Bone marrow (tissue), 2 donors: Measurements from ENCODE around the gene ZBTB16.

Experiments used
- DNase-seq, 2 donors: peaks; one replicate each; lab custom pipeline; 2025; lab: John Stamatoyannopoulos, UW

Gene ZBTB16, protein sequence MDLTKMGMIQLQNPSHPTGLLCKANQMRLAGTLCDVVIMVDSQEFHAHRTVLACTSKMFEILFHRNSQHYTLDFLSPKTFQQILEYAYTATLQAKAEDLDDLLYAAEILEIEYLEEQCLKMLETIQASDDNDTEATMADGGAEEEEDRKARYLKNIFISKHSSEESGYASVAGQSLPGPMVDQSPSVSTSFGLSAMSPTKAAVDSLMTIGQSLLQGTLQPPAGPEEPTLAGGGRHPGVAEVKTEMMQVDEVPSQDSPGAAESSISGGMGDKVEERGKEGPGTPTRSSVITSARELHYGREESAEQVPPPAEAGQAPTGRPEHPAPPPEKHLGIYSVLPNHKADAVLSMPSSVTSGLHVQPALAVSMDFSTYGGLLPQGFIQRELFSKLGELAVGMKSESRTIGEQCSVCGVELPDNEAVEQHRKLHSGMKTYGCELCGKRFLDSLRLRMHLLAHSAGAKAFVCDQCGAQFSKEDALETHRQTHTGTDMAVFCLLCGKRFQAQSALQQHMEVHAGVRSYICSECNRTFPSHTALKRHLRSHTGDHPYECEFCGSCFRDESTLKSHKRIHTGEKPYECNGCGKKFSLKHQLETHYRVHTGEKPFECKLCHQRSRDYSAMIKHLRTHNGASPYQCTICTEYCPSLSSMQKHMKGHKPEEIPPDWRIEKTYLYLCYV

DNA sequence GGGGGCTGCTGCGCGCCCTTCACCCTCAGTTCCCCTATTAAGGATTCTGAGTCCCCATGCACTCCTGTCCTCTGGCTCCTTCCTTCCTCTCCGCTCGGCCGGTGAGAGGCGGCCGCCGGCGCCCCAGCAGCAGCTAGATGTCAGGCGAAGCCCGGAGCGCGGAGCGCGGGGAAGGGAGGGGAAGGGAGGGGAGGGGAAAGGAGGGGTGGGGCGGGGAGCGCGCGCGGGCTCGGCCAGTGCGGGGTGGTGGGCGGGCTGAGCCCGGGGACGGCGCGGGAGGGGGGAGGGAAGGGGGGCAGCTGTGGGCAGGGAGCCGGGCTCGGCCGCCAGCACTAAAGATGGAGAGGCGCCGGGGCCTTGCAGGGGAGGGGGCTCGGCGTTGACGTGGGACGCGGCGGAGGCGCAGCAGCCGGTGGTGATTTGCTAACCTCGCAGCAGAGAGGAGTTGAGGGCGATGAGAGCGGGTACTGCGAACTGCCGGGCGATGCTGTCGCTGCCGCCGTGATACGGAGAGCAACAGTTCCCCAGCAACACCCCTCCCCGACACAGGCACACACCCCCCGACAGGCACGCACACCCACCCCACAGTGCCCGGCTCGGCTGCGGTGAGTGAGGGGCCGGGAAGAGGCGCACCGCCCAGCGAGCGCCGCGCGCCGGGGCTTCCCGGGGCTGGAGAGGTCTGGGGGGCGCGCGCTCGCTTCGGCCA is at the start of gene ZBTB16:
Gene ZBTB16, plus strand, starts transcription at position 434 of the 706 bp plus-strand sequence. CDS start 3,590 bp downstream, outside the sequence.
- peak; percentile 7 to 69 for DNase-seq

DNA sequence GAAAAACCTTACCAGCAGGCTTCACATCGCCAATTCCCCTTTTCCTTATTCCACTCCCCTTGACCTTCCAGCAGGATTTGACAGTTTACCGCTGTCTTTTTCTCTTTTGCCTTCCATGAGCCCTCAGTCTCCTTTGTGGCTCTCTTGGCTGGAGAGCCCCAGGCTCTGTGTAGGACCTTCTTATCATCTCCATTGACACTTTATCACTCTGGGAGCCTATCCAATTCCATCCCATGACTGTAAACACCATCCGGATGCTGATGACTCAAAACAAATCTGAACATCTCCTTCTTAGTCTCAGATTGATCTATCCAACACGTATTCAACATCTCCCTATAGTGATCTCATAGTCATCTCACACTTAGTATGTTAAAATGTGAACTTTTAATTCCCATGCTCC is 48.6 kb upstream of the ZBTB16 start:
- no peak for DNase-seq

DNA sequence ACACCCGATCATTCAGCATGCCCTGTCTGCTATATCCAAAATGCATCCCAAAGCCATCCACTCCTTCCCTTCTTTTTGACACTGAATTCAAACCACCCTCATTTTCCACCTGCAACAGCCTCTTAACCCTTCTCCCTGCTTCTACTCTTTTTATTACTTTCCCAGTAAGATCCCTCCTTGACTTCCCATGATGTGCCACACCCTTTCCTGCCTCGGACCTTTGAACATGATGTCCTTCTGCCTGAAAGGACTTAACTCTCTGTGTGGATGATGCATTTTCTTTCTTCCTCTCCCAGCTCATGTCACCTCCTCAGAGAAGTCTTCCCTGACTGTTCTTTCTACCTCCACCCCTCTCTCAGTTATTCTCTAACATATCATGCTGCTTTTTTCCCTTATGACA is 48.1 kb upstream of the ZBTB16 start:
- DNase-seq: no peak

DNA sequence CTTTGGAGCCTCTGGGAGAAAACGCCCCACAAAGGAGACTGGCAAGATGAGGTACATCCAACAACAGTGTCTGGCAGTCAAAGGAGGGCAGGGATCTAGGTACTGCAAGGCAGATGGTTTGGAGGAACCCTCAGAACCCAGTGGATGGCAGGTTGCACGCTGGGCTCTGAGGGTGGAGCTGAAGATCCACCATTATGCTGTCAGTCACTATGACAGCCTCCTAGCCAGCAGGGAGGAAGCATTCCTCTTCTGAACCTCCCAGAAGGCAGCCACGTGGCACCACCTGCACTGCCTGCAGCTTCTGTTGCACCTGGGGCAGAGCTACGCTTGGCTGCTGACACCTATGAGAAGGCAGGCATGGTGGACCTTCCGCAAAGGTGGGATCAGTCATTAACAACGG is 44.4 kb upstream of the ZBTB16 start:
- no peak for DNase-seq

DNA sequence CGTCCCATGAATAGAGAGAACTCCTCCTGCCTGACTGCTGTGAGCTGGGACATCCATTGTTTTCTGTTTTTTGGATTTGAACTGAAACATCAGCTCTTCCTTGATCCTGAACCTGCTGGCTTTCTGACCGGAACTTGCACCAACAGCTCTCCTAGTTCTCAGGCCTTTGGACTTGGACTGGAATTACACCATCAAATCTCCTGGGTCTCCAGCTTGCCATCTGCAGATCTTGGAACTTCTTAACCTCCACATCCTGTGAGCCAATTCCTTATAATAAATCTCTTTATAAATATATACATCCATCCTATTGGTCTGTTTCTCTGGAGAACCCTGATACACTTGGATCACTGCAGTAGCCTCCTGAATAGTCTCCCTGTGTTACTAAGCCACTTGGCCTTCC is 42.5 kb upstream of the ZBTB16 start:
- no peak for DNase-seq

DNA sequence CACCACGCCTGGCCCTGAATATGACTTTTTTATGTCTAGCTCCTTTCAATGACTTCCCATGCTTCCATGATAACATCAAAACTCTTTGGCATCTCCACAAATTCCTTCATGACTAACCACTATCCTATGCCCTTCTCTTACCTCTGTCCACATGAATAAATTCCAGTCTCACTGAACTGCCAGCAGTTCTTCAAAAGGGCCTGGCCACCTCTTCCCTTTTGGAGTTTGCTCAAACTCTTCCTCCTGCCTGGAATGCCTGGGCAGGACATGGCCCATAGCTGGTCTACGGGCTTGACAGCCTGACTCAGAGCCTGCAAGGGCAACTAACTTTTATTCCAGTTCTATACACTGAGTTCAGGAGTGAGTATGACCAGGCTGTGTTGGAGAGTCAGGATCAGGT is 41.8 kb upstream of the ZBTB16 start:
- DNase-seq: no peak

DNA sequence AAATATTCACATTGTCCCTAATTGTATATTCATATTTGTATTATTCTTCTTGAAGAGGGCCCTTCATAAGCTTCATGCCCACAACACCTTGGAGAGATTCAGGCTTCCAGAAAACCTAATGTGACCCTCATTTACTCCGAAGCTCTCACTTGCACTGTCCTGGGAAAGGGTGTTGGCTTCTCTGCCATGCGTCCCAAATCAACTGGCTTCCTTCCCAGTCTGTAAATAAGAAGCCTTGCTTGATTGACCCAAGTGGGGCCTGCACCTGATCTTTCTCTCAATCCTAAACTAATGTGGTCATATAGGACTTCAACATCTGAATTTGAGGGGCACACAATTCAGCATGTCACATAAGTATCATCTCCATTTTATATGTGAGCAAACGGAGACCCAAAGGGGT is 40.5 kb upstream of the ZBTB16 start:
- no peak for DNase-seq

DNA sequence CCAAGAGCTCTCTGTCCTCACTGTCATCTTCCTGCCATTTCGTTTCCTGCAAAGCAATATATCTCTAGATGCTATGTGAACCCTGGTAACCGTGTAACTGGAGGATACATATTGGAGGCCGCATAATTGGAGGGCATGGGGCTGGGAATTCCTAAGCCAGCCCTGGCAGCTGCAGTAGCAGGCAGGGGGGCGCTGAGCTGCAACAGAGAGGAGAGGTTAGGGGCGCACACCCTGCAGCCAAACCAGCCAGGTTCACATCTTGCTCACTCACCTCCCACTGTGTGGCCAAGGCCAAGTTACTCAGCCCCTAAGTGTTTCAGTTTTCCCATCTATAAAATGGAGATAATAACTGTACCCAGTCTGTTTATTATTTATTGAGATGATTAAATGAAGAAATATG is 39.9 kb upstream of the ZBTB16 start:
- no peak for DNase-seq

DNA sequence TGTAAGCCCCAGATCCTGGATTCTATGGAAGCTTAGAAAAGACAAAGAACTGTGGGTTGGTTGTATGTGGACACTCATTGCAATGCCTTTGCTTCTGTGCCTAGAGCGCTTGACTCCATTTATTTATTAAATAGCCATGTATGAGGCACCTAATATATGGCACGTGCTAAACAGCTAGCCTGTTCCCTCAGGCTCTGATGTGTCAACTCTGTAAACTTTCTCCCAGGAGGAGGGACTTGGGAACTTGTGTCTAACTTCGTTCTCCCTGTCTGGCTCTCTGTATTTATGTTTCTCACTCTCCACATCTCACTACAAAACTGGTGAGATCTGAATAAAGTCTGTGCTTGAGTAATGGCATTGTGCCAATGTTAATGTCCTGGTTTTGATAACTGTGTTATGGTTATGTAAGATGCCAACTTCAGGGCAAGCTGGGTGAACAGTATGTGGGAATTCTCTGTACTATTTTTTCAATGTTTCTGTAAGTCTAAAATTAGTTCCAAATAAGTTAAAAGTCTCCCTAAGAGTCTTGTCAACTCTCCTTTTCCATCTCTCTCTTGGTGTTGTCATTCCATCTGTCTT is 34.1 kb upstream of the ZBTB16 start:
- DNase-seq: no peak

DNA sequence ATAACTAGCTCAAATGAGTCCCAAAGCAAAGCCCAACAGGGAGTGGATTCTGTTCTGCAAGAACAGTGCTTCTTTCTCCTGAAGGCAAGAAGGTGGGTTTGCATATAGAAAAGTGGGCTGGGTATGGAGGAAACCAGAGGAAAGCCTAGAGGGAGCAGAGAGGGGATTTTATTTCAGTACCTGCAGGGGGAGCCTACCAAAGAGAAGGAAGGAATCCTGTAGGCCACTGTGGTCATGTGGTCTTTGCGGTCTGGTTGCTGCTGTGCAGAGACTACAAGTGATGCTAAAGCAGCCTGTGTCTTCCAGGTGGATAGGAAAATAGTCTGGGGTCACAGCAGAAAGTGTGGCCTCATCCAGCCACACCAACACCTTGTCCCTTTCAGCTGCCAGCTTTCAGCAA is 33.2 kb upstream of the ZBTB16 start:
- DNase-seq: peak in 1 of 2 donors; percentile 10

DNA sequence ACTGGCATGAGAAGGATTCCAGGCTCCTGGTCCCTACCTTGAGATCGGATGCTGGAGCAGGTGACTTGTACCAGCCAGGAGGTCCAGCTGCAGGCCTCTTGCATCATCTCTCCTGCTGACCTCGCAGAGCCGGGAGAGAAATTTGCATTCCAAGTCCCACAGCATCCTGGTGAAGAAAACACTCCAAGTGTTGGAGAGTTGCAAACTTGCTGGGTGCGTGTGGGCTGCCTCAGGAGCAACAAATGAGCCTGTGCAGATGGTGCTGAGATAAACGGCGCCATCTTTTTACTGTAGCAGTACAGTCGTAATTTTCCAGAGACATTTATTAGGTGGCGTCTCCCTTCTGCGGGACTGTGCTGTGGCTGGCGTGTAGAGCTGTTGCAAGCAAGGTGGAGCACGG is 32.1 kb upstream of the ZBTB16 start:
- no peak for DNase-seq

DNA sequence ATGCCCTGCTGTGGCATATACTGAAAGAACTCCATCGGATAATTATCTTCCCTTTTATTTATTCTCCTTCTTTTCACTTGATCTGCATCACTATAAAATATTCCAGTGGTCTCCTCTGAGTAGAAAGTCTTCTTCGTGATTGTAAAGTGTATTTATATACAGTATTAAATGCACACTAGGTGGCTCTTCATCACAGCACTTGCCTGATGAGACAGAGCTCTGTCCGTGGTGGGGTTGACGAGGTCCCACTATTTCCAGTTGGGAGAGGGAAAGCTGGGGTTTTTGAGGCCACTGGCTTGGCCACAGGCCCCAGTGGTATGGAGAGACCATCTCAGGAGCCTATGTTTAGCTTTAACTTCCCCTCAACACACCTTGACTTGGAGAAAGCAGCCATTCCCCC is 31.6 kb upstream of the ZBTB16 start:
- DNase-seq: no peak

DNA sequence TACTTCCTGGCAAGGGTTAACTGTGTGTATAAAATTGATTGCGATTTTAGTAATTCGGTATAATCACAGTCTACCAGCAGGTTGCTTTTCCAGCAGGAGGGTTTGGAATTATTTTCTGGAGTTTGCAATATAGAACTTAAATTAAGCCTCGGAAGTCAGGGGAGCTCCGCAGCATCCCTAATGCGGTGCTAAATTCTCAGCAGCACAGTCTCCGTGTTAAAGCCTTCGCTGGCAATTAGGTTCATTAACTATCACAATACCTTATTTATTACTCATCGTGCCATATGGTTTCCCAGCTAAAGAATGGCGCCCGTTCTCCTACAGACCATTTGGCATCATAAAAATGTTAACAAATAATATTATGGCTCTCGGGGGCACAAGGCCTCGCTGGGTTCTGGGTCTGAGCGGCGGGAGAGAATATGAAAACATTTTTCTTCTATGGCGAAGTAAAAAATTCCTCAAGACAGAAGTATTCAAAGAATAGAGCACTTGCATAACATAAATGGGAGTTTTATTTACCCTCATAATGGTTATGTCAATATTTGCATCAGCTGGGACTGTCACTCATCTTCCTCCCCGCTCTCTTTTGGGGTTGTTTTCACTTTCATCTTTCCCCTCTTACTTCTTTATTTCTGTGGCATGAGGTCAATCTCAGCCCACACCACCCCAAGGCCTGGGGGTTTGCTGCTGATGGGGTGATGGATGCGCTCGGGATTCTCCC is 28.1 kb upstream of the ZBTB16 start:
- no peak for DNase-seq

DNA sequence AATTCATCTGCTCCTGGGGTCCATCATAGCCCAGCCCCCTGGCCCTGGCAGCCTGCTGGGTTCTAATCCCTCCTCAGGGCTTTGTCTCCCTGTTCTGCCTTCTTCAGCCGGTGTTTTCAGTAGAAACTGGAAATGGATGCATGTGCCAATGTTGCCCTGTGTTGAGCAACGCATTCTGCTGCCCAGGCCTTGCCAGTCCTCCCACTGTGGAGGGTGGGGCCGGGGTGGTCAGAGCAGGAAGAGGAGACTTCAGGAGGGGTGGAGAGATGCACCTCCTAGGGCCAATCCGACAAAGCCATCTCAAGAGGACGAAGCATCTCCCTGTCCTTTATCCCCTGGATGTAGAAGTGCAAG is 27.6 kb upstream of the ZBTB16 start:
- DNase-seq: no peak

DNA sequence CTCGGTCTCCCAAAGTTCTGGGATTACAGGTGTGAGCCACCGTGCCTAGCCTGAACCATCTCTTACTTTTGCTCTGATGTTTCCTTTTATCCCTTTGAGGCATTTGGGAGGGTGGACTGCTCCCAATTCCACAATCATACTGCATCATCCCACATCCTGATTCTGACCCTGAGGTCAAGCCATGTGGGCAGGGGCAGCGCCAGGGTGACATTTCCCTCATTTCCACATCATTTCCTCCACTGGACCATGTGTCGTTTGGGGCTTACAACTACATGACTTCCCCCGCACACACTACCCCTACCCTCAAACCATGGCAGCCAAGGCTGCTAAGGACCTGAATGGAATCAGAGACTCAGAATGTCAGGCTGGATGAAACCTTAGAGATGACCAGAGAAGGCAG is 26.4 kb upstream of the ZBTB16 start:
- DNase-seq: no peak

DNA sequence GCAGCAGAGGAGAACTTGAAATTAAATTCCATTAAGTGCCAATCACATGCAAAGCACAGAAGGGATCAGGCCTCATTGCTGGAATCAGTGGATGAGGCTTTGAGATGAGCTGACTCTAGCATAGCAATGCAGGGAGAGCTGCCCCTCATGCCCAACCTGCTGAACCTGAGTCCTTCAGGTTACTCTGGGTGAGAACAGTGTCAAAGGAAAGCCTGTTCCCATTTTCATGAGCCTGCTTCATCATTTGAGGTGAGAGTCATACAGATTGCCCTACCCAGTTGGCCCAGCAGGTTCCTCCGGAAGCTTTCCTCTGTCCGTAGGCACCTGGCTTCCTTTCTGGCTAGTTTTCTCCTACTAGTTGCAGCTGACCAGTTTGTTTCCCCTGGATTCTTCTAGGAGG is 25.9 kb upstream of the ZBTB16 start:
- DNase-seq: no peak

DNA sequence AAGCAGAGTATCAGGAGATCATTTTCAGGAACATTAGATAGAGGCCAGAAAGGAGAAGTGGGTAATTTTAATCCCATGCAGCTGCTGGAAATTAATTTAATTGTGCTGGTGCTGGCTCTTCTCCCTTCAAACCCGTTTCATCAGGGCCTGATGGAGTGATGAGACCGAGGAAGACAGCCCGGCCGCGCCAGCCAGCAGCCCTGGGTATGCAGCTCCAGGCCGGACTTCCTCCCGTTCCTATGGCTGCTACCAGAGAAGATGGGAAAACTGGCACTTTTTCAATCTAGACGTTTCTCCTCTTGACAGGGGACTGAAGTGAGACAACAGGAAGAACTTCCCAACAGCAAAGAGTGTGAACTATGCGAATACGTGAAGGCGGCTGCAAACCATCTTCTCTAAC is 24.6 kb upstream of the ZBTB16 start:
- DNase-seq: no peak

DNA sequence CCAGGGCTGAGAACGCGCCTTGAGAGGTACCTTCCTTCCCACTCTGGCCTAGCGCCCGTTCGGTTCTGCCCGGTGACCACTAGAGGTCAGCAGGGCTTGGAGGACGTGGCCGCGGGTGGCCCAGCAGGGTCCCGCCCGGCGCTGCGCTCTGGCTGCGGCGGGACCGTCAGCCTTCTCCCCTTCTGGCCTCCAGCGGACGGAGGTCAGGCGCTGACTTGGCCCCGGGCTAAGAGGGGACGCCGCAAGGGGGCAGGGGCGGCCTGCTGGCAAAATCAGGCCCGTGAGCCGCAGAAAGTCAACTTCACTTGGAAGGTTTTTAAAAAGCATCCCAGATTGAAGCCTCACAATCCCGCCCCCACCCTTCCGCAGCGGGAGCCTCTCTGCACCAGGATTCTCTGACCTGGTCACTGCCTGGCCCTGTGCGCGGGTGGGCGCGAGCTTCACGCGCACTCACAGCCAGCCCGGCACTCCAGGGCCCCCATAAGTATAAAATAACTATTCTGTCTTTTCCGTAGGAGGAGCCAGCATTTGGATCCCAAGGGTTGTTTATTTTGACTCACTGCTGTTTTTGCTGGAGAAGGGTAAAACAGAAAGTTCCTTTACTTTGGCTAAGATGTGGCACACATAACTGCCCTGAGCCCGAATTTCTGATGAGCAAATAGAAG is 23.2 kb upstream of the ZBTB16 start:
- DNase-seq: peak; percentile 31 to 53

DNA sequence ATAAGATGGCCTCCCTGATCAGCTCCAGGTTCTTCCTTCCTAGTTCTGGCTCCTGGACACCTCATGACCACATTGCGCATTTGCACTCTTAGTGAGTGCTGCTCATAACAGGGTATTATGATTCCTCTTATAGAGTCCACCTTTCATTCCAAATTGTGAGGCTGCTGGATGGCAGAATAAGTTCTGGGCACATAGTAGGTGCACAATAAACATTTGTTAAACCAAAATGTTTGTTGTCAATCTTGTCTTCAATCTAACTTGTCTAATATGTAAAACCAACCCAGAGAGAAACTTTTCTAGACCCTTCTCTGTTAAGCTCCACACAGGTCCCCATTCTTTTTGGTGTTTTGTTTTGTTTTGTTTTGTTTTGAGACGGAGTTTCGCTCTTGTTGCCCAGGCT is 22.6 kb upstream of the ZBTB16 start:
- no peak for DNase-seq

DNA sequence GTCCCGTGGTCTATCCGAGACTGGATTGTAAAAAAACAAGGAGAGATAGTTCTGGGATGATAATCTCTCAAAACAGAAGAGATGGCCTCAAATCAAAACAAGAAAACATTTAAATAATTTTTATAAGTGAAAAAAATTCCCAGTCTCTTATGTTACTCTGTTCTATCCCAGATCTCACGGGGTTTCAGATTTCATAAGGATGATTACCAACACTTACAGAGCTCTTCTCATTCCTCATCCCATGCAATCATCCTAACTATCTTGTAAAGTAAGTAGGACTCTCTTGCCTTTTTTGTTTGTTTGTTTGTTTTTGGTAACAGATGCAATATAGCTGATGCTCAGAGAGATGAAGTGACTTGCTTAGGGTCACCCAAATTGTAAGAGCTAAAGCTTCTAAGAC is 20.0 kb upstream of the ZBTB16 start:
- DNase-seq: no peak

DNA sequence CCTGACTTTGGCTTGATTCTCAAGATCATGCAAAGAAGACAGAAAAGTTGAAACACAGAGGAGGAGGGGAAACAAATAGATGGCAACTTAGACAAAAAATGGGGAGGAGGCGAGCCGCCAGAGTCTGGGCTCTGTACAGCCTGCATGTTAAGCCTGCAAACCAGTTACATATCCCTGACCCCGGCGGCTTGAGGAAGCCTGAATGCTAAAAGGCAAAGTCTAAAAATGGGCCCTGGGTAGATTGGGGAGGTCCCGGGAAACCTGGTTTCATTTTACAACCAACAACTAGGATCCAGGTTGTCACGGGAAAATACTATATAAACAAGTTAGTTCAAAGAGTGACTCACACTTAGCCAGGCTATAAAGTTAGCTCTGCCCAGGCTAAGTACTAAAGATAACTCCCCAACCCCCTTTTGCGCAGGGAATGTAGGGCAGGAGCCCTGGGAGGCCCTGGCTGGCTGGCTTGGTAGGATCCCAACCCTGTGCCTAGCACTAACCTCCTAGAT is 18.8 kb upstream of the ZBTB16 start:
- no peak for DNase-seq
